HEK293T (cell line): ENCODE data around the gene ARMC9.

ENCODE experiments used
- ARNT ChIP-seq: fragments of 450-650 bp; IDR thresholded peaks from 2 replicates; pipeline ENCODE4 v1.6.1; 2017; ENCODE audit warnings: mild to moderate bottlenecking
- BHLHE40 ChIP-seq: fragments of 450-650 bp; IDR thresholded peaks from 2 replicates; pipeline ENCODE4 v1.6.1; 2016; ENCODE audit warnings: mild to moderate bottlenecking, moderate library complexity, borderline replicate concordance
- FOXA1 ChIP-seq: fragments of 450-650 bp; IDR thresholded peaks from 2 replicates; pipeline ENCODE4 v1.6.1; 2016; ENCODE audit warnings: mild to moderate bottlenecking
- HDGF ChIP-seq: fragments of 450-650 bp; IDR thresholded peaks from 2 replicates; pipeline ENCODE4 v1.6.1; 2017; ENCODE audit warnings: antibody characterized with exemption, borderline replicate concordance
- LEF1 ChIP-seq: fragments of 450-650 bp; IDR thresholded peaks from 2 replicates; pipeline ENCODE4 v1.6.1; 2017; ENCODE audit warnings: mild to moderate bottlenecking, borderline replicate concordance
- NFRKB ChIP-seq: fragments of 450-650 bp; IDR thresholded peaks from 2 replicates; pipeline ENCODE4 v1.6.1; 2016; ENCODE audit warnings: mild to moderate bottlenecking, moderate library complexity
- PKNOX1 ChIP-seq: fragments of 450-650 bp; IDR thresholded peaks from 2 replicates; pipeline ENCODE4 v1.6.1; 2016
- SP1 ChIP-seq: fragments of 450-650 bp; IDR thresholded peaks from 2 replicates; pipeline ENCODE4 v1.6.1; 2017
- TARDBP ChIP-seq: fragments of 450-650 bp; IDR thresholded peaks from 2 replicates; pipeline ENCODE4 v1.6.1; 2016
- ZNF384 ChIP-seq: fragments of 450-650 bp; IDR thresholded peaks from 2 replicates; pipeline ENCODE4 v1.6.1; 2016

- TF ChIP-seq ZNF384 (no peak), ARNT (no peak), SP1 (no peak), NFRKB (no peak), BHLHE40 (no peak), HDGF (no peak), PKNOX1 (no peak), LEF1 (no peak), FOXA1 (no peak), TARDBP (no peak)
Observed at GRCh38 chr2:231411237-231411636, 212.8 kb downstream of the ARMC9 start.
